Left hindlimb (tissue), 1 donor: Measurements from ENCODE around the gene BAZ1A.
"Not testable (repeated sequence)": the region's sequence is repeated elsewhere in the genome, so short reads cannot be mapped to it uniquely, and the experiment has no call there.

Experiments used
- DNase-seq: peaks from one replicate; pipeline ENCODE4 v3.0.0-alpha.2; 2018

Gene BAZ1A

DNA sequence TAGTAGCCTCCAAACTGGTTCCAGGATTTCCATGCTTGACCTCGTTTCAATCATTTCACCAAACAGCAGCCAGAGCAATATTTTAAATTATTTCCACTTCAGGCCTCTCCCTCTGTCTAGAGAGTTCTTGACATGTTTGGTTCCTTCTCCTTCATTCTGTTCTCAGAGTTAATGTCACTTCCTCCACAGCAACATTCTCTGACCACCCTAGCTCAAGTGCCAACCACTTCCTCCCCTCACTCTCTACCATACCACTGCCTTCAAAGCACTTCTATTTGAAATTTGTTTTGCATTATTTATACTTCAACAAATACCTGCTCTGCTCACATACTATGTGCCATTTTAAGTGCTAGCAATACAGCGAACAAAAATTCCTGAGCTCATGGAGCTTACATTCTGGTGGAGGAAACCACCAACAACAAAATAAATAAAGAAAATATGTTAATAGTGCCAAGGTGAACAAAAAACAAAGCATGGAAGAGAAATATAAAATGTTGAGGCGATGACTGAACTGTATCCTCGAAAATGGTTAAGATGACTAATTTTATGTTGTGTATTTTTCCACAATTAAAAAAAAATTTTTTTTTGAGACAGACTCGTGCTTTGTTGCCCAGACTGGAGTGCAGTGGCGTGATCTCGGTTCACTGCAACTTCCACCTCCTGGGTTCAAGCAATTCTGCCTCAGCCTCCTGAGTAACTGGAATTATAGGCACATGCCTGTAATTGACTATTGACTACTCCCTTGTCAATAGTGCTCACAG, 17.3 kb downstream of the BAZ1A start:
- no peak for DNase-seq

DNA sequence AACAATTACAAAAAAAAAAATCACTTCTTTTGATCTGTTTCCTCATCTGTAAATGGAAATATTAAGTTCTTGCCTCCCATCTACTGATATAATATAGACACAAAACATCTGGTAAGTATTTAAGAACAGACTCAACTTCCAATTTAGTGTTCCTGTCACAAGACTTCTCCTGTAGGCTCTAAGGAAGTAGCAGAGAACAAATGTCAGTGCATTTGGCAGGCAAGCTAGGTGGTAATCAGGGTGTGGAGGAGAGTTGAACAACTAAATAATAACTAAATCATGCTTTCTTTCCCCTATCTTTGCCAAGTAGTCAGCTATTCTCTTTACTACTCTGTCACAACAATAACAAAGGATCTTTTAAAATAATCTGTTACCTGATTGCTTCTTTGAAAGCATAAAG, 22.1 kb downstream of the BAZ1A start:
- no peak for DNase-seq

DNA sequence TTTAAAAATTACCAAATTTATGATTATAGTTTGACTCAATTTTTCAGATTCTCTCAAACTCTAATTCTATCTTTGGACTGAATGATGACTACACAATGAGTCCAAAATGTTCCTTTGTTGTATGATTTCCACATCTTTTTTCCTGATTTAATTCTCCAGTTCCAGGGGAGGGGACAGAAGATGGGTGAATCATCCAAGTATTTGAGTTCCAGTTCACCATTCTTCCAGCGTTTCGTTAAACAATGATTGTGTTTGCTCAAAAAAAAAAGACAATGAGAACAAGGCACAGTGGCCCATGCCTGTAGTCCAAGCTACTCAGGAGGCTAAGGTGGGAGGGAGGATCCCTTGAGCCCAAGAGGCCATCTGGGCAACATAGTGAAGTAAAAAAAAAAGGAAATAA, 23.8 kb downstream of the BAZ1A start:
- DNase-seq: no peak

DNA sequence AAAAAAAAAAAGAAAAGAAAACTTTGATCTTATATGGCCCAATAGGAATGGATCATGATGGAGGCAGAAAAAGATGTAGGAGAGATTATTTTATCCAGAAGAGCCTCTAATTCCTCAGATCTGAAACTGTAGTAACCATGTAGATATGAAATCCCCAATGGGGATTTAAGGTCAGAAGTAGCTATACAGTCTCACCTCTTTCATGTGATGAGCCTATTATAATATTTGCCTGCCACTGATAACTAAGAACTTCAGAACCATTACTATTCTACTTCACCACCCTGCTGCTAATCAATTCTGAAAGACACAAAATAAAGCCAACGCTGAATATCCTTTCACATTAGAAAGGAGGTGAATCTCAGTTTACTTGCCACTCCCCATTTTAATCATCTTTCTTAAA, 29.3 kb downstream of the BAZ1A start:
- no peak for DNase-seq

DNA sequence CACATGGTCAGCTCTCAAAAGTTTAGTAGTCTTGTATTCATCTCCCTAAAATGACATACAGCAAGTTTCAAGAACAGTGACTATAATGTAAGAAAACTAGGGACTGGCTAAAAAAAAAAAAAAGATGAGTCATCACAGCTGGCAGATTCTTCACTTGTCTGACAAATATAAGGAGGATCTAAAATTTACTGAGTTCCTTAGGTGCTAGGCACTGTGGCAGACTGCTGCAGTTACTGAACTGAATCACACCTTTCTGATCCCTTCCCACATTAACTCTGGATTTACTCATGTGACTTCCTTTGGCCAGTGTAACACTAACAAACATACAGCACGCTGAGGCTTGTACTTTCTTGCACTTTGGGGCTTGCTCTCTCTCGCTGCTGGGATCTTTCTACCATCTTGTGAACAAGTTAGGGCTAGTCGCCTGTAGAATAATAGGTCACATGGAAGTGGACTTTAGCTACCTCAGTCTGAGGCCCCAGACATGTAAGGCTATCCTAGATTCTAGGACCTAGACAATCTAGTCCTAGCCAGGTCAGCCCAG, 32.1 kb downstream of the BAZ1A start:
- no peak for DNase-seq

DNA sequence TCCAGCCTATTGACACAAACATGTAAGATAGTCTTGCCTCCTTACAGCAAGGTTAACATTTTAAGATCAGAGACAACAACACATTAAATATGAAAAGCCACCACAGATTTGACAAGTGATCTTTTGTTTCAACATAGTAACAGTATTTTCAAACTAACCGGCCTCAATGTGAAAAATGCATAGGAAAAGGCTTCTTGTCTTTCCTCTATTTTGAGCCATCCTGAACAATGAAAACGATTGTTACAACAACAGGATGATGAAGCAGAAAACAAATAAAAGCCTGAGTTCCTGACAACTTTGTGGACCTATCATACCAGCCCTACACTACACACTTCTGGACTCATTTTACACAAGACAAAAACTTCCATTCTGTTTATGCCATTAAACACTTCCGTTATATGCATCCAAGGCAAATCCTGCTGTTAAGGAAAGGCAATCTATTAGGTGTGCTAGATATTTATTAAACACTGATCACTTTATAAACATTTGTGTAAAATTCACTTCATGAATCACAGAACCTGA, 37.3 kb downstream of the BAZ1A start:
- no peak for DNase-seq

DNA sequence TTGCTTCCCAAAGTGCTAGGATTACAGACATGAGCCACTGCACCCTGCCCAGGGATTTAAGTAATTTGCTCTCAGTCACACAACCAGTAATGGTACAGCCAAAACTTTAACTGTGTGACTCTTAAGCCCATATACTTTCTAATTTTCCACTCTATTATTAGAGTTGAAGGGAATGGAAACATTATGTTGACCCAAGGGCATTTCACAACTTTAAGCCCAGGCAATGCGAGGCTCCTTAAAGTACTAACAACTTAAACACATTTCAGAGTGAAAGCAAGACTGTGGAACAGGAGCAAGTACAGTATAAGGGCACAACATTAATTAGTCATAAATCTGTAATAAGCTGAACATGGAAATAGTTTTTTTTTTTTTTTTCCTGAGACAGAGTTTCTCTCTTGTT, 39.8 kb downstream of the BAZ1A start:
- no peak for DNase-seq

DNA sequence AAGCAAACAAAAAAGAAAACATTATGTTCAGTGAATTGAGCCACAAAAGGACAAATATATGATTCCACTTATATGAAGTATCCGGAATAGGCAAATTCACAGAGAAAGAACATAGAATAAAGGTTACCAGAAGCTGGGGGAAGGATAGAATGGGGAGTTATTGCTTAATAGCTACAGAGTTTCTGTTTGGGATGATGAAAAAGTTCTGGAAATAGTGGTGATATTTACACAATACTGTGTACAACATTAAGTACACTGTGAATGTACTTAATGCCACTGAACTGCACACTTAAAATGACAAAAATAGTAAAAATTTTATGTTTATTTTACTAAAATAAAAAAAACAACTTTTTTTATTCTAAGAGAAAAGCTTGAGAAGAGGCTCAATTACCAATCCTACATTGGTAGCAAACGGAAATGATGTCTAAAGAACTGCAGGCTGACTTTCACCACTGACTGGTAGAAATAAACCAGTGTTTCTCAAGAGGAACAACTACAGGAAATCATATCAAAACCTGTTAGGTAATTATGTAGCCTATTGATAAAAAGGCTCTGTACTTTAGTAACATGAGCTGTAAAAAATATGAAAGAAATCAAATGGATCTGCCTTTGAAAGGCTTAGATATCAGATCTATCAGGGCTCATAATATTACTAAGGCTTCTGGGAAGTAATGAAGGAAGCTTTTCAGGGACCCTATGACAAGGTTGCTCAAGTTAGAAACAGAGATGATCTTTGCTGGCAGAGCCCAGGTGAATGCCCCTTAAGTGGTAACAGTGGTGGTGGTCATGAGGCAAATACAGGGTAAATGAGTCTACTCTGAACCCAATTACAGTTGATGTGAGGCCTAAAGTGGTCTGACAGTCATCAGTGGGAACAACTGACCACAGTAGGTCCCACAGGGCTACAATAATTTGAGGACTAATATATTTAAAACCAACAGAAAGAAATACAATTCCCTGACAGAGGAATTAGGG, 41.3 kb downstream of the BAZ1A start:
- no peak for DNase-seq

DNA sequence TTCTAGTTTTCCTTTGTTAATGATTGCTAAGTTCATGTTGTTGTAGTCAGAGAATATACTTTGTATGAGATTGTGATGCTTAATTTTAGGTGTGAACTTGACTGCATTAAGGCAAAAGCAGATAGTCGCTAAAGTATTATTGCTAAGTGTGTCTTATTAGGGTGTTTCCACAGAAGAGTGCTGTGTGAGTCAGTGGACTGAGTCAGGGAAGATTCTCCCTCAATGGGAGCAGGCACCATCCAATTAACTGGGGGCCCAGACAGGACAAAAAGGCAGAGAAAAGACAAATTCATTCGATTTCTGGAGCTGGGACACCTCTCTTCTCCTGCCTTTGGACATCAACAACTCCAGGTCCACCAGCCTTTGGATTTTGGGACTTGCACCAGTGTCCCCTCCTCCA, 48.5 kb downstream of the BAZ1A start:
- DNase-seq: no peak

DNA sequence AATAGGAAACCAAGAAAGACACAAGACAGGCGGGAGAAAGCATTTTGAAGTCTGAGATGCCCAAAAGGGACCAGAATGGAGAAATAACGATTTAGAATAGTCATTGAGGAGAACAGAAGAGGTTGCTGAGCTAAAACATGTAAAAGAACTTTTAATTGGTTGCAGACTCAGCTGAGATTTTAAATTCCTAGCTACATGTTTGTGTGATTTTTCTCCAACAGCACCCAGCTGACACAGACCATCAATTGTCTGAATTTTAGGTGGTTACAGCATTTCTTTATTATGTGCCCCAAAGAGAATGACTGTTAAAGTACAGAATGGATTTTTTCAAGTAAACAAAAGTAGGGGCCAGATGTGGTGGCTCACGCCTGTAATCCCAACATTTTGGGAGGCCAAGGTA, 50.3 kb downstream of the BAZ1A start:
- DNase-seq: no peak

DNA sequence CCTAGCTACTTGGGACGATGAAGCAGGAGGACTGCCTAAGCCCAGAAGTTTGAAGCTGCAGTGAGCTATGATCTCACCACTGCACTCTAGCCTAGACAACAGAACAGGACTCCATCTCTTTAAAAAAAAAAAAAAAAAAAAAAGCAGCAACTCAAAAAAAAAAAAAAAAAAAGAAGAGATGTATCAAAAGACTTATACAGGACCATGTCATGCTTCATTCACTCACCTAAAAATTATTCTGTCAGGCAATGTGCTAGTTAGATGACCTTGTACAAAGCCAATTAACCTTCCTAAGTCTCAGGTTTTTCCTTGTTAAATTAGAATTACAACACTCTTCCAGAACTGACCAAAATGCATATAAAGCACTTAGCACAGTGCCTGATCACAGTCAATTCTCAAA, 50.9 kb downstream of the BAZ1A start:
- DNase-seq: no peak

DNA sequence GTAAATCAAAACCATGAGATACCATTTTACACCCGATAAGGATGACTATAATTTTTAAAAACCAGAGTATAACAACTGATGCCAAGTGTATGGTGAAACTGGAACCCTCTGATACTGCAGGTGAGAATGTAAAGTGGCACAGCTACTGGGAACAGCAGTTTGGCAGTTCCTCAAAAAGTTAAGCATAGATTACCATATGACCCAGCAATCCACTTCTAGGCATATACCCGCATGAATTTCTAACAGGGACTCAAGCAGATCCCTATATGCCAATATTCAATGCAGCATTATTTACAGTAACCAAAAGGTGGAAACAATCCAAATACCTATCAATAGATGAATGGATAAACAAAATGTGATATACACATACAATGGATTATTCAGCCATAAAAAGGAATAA, 57.4 kb downstream of the BAZ1A start:
- DNase-seq: no peak

DNA sequence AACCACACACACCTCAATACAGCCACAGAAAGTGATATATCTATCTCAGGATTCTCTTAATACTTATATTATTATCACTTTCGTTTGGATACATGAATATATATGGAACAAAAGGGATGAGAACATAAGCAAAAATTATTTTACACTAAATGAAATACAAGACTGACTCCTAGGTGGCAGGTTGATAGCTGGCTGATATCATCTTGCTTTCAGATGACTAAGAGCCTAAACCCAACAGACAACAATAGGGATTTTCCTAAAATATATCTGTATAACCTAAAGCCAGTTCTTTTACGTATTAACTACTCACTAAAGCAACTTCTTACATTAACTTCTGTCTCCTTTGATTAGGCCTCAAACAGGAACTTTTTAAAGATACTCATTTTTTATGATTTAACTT, 65.1 kb downstream of the BAZ1A start:
- DNase-seq: no peak

DNA sequence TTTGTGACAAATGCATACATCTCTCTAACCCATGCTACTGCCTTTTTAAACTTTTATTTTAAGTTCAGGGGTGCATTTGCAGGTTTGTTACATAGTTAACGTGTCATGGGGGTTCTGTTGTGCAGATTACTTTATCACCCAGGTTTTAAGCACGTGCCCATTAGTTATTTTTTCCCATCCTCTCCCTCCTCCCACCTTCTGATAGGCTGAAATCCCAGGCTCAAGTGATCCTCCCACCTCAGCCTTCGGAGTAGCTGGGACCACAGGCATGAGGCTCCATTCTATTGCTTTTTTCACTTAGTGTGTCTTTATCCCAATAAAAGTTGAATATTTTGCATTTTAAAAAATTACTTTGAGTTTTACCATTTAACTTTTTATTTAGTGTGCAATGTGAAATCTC, 68.9 kb downstream of the BAZ1A start:
- DNase-seq: no peak

DNA sequence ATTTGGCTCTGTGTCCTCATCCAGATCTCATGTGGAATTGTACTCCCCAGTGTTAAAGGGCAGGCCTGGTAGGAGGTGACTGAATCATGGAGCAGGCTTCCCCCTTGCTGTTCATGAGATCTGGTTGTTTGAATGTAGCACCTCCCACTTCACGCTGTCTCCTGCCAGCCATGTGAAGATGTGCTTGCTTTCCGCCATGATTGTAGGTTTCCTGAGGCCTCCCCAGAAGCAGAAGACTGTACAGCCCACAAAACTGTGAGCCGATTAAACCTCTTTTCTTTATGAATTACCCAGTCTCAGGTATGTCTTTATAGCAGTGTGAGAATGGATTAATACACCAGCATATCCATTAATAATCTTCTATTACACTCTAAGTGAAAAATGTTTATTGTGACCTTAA, 70.2 kb downstream of the BAZ1A start:
- no peak for DNase-seq

DNA sequence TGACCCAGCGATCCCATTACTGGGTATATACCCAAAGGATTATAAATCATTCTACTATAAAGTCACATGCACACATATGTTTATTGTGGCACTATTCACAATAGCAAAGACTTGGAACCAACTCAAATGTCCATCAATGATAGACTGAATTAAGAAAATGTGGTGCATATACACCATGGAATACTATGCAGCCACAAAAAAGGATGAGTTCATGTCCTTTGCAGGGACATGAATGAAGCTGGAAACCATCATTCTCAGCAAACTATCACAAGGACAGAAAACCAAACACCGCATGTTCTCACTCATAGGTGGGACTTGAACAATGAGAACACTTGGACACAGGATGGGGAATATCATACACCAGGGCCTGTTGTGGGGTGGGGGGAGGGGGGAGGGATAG, 76.3 kb downstream of the BAZ1A start:
- DNase-seq: not testable (repeated sequence)

DNA sequence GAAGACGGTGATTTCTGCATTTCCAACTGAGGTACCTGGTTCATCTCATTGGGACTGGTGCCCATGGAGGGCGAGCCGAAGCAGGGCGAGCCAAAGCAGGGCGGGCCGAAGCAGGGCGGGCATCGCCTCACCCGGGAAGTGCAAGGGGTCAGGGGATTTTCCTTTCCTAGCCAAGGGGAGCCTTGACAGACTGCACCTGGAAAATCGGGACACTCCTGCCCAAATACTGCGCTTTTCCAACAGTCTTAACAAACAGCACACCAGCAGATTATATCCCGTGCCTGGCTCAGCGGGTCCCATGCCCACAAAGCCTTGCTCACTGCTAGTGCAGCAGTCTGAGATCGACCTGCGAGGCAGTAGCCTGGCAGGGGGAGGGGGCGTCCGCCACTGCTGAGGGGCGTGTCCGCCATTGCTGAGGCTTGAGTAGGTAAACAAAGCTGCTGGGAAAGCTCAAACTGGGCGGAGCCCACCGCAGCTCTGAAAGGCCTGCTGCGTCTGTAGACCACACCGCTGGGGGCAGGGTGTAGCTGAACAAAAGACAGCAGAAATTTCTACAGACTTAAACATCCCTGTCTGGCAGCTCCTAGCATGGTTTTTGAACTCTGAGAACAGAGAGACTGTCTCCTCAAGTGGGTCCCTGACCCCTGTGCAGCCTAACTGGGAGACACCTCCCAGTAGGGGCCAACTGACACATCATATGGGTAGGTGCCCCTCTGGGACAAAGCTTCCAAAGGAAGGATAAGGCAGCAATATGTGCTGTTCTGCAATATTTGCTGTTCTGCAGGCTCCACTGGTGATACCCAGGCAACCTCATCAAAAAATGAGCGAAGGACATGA, 77.2 kb downstream of the BAZ1A start:
- DNase-seq: no peak

DNA sequence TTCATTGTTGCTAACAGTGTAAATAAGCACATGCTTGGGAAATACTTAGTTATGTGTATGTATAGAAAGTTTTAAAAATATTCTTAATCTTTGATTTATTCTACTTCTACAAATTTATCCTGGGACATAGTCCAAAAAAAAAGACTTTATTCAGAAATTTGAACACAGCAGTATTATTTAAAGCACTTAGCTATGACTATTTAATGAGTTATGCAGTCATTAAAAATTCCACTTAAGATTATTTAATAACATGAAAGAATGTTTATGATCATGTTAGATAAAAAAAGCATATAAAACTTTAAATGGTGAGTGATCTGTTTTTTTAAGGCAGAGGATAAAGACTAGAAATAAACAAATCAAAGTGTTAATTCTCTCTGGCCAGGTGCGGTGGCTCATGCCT, 78.3 kb downstream of the BAZ1A start:
- DNase-seq: no peak

DNA sequence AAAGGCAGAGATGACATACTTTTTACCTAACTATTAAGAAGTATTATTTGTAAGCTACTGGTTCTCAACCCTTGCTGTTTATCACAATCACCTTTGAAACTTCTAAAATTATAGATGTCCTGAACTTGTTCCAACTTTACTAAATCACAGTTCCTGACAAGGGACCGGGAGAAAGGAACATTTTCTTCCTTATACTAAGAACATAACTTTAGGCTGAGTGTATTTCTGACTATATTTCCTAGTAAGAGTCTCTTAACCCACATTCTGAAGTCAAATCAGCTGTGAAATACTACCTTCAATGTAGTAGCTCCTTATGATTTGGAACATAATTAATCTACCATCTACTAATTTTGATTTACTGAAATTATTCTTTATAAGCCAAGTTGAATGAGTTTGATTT, 80.2 kb downstream of the BAZ1A start:
- DNase-seq: no peak

DNA sequence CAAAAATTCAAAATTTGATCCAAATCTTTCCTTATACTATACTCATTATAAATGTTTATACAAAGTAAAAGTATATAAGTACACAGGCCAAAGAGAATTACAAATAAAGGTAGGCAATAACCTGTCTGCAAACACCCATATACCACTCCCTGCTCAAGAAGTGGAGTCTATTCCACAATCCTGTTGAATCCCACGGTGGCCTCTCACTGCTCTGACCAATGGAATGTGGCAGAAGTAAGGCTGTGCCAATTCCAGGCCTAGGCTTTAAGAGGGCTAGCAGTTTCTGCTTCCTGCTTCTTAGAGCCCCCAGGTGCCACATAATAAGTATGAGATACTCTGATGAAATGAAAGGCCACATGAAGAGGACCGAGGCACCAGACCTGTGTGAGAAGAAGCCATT, 80.9 kb downstream of the BAZ1A start:
- no peak for DNase-seq

DNA sequence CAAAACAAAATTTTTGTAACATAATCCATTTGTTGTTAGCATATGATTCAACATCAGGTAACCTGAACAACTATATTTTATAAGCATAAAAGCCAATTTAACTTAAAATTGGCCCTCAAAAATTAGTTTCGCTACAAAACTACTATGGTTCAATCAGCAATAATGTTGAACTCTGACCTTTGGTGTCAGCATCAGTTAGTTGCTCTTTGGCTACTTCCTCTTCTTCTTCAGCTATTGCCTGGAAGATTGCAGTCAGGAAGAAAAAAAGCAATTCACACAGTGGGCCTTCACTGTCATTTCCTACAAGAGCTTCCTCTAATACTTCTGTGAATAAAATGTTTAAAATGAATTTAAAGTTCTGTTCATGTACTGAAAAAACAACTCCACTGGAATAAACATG, 82.6 kb downstream of the BAZ1A start:
- no peak for DNase-seq

DNA sequence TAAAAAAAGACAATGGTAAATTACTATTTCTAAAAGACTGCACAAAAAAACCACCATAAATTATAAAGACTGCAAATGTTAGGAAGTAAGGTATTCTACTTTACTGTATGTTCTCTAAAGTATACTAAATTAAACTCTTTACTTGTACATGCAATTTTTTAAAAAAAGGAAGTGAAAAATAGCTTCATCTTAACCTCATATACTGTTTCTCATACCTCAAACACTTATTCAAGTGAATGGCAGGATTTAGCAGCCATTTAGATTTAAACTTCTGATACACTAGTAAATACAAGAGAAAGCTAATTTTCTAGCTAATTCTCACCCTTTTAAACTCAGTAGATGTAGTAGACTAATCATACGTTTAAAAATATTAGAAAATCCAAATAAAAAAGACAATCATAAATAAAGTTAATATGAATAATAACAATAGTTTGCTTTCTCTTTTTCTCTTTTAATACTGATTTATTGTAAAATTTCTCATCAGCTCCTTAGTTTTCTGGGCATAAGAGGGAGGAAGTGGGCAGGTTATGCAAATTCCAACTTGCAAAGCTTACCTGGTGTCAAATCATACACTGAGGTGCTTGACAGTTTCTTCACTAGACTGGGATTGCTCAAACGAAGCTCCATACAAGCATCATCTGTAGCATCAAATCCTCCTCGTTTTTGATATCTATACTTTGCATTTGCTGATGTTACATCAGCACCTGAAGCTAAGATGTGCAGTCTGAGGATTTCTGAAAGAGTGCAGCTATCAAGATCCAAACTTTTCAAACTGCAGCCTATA, 89.7 kb downstream of the BAZ1A start:
- no peak for DNase-seq
